Daoy (cell line): ENCODE results near the gene LDLRAD4. TPM values are rescaled to one million over a fixed set of nuclear protein-coding genes. Genes with fewer than 3 reads are reported as not detected.
A peak's percentile ranks its signal among the peaks of the same experiment; 100 is the strongest.

Experiments used
- DNase-seq: peaks from one replicate; pipeline ENCODE4 v3.0.0-alpha.2; 2015; ENCODE audit warnings: low read depth
- total RNA-seq: library from RNA; depleted of rRNA; stranded (reverse); fragments of >200 nt; shearing (Covaris generic); gene quantifications from 2 replicates; pipeline ENCODE4 v1.2.3, GENCODE V29; 2014

Gene LDLRAD4
- total RNA-seq, 1 experiment from 2014 or later, result 8.2 TPM

- no peak for DNase-seq
These were observed 293.5 kb downstream of the LDLRAD4 start for GRCh38 chr18:13511961-13512577.

- DNase-seq, result no peak
These were observed 294.5 kb downstream of the LDLRAD4 start for GRCh38 chr18:13513021-13513420.

- DNase-seq, result no peak
These were observed 294.9 kb downstream of the LDLRAD4 start for GRCh38 chr18:13513481-13513880.

GRCh38 chr18:13514558-13514957 is 296.0 kb downstream of the LDLRAD4 start:
- no peak for DNase-seq

- DNase-seq, result no peak
These were observed 298.3 kb downstream of the LDLRAD4 start for GRCh38 chr18:13516855-13517254.

- no peak for DNase-seq
These were observed 298.8 kb downstream of the LDLRAD4 start for GRCh38 chr18:13517369-13517768.

- DNase-seq, result no peak
These were observed 299.8 kb downstream of the LDLRAD4 start for GRCh38 chr18:13518382-13518781.

GRCh38 chr18:13520306-13520705 is 301.7 kb downstream of the LDLRAD4 start:
- no peak for DNase-seq

GRCh38 chr18:13520741-13521140 is 302.2 kb downstream of the LDLRAD4 start:
- no peak for DNase-seq

GRCh38 chr18:13521418-13521817 is 302.9 kb downstream of the LDLRAD4 start:
- DNase-seq, result no peak

- DNase-seq, result no peak
These were observed 303.7 kb downstream of the LDLRAD4 start for GRCh38 chr18:13522256-13522655.

- no peak for DNase-seq
These were observed 304.5 kb downstream of the LDLRAD4 start for GRCh38 chr18:13522861-13523660.

GRCh38 chr18:13524054-13524453 is 305.5 kb downstream of the LDLRAD4 start:
- no peak for DNase-seq

- no peak for DNase-seq
These were observed 306.3 kb downstream of the LDLRAD4 start for GRCh38 chr18:13524811-13525210.

GRCh38 chr18:13525381-13526029 is 306.9 kb downstream of the LDLRAD4 start:
- no peak for DNase-seq

- DNase-seq, result no peak
These were observed 308.0 kb downstream of the LDLRAD4 start for GRCh38 chr18:13526519-13526918.

- DNase-seq, result no peak
These were observed 308.7 kb downstream of the LDLRAD4 start for GRCh38 chr18:13527256-13527655.

- no peak for DNase-seq
These were observed 309.2 kb downstream of the LDLRAD4 start for GRCh38 chr18:13527730-13528129.

GRCh38 chr18:13528739-13529392 is 310.3 kb downstream of the LDLRAD4 start:
- no peak for DNase-seq

GRCh38 chr18:13530033-13530878 is 311.7 kb downstream of the LDLRAD4 start:
- DNase-seq, result no peak

- peak; percentile 39 for DNase-seq
These were observed 312.4 kb downstream of the LDLRAD4 start for GRCh38 chr18:13530879-13531387.
